Stimulated activated CD8-positive, alpha-beta memory T cell treated with anti-CD3 and anti-CD28 coated beads, Interleukin-7, amount 100 ng/mL, for 1 hour (primary cell): ENCODE measurements around the gene SYT6.
"Not testable (repeated sequence)": the region's sequence is repeated elsewhere in the genome, so short reads cannot be mapped to it uniquely, and the experiment has no call there.

Experiments
- DNase-seq, 2 donors: peaks; one replicate each; pipeline ENCODE4 v3.0.0-alpha.2; 2020; ENCODE audit warnings: low read depth in 2 of 2

Gene SYT6

GRCh38 chr1:114072246-114072645, 81.4 kb downstream of the SYT6 start:
- no peak for DNase-seq

- not testable (repeated sequence) for DNase-seq
Measured at GRCh38 chr1:114069762-114070161, 83.9 kb downstream of the SYT6 start.

- not testable (repeated sequence) for DNase-seq
Measured at GRCh38 chr1:114068684-114069083, 85.0 kb downstream of the SYT6 start.

- DNase-seq, result not testable (repeated sequence)
Measured at GRCh38 chr1:114065671-114066070, 88.0 kb downstream of the SYT6 start.

GRCh38 chr1:114063544-114063943, 90.1 kb downstream of the SYT6 start:
- DNase-seq, result no peak

- DNase-seq, result no peak
Measured at GRCh38 chr1:114062477-114063099, 91.1 kb downstream of the SYT6 start.

- no peak for DNase-seq
Measured at GRCh38 chr1:114061121-114061830, 92.4 kb downstream of the SYT6 start.

- DNase-seq, result not testable (repeated sequence)
Measured at GRCh38 chr1:114058236-114058635, 95.4 kb downstream of the SYT6 start.

GRCh38 chr1:114054148-114054547, 99.5 kb downstream of the SYT6 start:
- no peak for DNase-seq

- DNase-seq, result no peak
Measured at GRCh38 chr1:114048232-114048631, 105.4 kb downstream of the SYT6 start.

- DNase-seq, result no peak
Measured at GRCh38 chr1:114043548-114043947, 110.1 kb downstream of the SYT6 start.

GRCh38 chr1:114043054-114043453, 110.6 kb downstream of the SYT6 start:
- DNase-seq, result no peak

- DNase-seq, result no peak
Measured at GRCh38 chr1:114040273-114041015, 113.2 kb downstream of the SYT6 start.
